GM23338 (cell line): ENCODE measurements around the gene ACP6. TPM values are rescaled to one million over a fixed set of nuclear protein-coding genes. Genes with fewer than 3 reads are reported as not detected.

Experiments used
- ATAC-seq: fragments of 200-7000 bp; cut with Tn5 transposase; 3 replicates; pipeline ENCODE4 v1.9.1; 2020
- DNase-seq: peaks from one replicate; pipeline ENCODE4 v3.0.0-alpha.2; 2015; ENCODE audit warnings: low spot score
- H2AFZ ChIP-seq: fragments of 200-600 bp; sonication (generic); 2 replicates; pipeline ENCODE4 v1.8.0; 2016; ENCODE audit warnings: antibody characterized with exemption, mild to moderate bottlenecking, moderate library complexity
- H3F3A ChIP-seq: fragments of 200-600 bp; sonication (generic); replicated peaks from 2 replicates; pipeline ENCODE4 v1.8.0; 2017; ENCODE audit warnings: antibody characterized with exemption, mixed run types, low read depth
- H3K27ac ChIP-seq: fragments of 200-600 bp; sonication (generic); 2 replicates; pipeline ENCODE4 v1.6.1; 2016; ENCODE audit warnings: low read depth
- H3K27me3 ChIP-seq: fragments of 200-600 bp; sonication (generic); 2 replicates; pipeline ENCODE4 v1.8.0; 2016; ENCODE audit warnings: mild to moderate bottlenecking, mixed run types, moderate library complexity; ENCODE audit not compliant: insufficient read depth
- H3K36me3 ChIP-seq: fragments of 200-600 bp; sonication (generic); 2 replicates; pipeline ENCODE4 v1.8.0; 2016; ENCODE audit warnings: mild to moderate bottlenecking; ENCODE audit not compliant: insufficient read depth
- H3K4me1 ChIP-seq: fragments of 200-600 bp; sonication (generic); 2 replicates; pipeline ENCODE4 v1.8.0; 2016; ENCODE audit warnings: mild to moderate bottlenecking, moderate library complexity; ENCODE audit not compliant: insufficient read depth
- H3K4me2 ChIP-seq: fragments of 200-600 bp; sonication (generic); 2 replicates; pipeline ENCODE4 v1.7.1; 2017; ENCODE audit warnings: mixed run types
- H3K4me3 ChIP-seq: fragments of 200-600 bp; sonication (generic); 2 replicates; pipeline ENCODE4 v1.6.1; 2016; ENCODE audit warnings: mixed run types
- H3K79me2 ChIP-seq: fragments of 200-600 bp; sonication (generic); replicated peaks from 2 replicates; pipeline ENCODE4 v1.8.0; 2017; ENCODE audit warnings: mild to moderate bottlenecking; ENCODE audit not compliant: insufficient read depth
- H3K9me2 ChIP-seq: fragments of 200-600 bp; sonication (generic); 2 replicates; pipeline ENCODE4 v1.8.0; 2017; ENCODE audit not compliant: insufficient read depth
- H4K20me1 ChIP-seq: fragments of 200-600 bp; sonication (generic); replicated peaks from 2 replicates; pipeline ENCODE4 v1.8.0; 2017; ENCODE audit warnings: mild to moderate bottlenecking; ENCODE audit not compliant: insufficient read depth
- H3K27ac Mint-ChIP-seq: 2 replicates; pipeline ENCODE4 v1.8.0; 2020; ENCODE audit warnings: inconsistent platforms, mild to moderate bottlenecking, moderate library complexity, mixed read lengths
- H3K27me3 Mint-ChIP-seq: 3 replicates; pipeline ENCODE4 v1.8.0; 2022; ENCODE audit warnings: low read depth, mild to moderate bottlenecking, moderate library complexity, mixed read lengths, inconsistent platforms; ENCODE audit not compliant: insufficient read depth, poor library complexity
- H3K36me3 Mint-ChIP-seq: 3 replicates; pipeline ENCODE4 v1.8.0; 2021; ENCODE audit warnings: low read depth, mild to moderate bottlenecking, inconsistent platforms, moderate library complexity, mixed read lengths
- H3K4me1 Mint-ChIP-seq: 3 replicates; pipeline ENCODE4 v1.8.0; 2020; ENCODE audit warnings: mild to moderate bottlenecking, inconsistent platforms, mixed read lengths
- H3K4me3 Mint-ChIP-seq: 3 replicates; pipeline ENCODE4 v1.8.0; 2021; ENCODE audit warnings: moderate library complexity, mild to moderate bottlenecking, inconsistent platforms, mixed read lengths
- H3K9me3 Mint-ChIP-seq: 3 replicates; pipeline ENCODE4 v1.8.0; 2020; ENCODE audit warnings: moderate library complexity, mild to moderate bottlenecking, inconsistent platforms, mixed read lengths
- ETS1 ChIP-seq: IDR thresholded peaks from 2 replicates; pipeline ENCODE4 v1.6.1; 2016; ENCODE audit warnings: antibody characterized with exemption
- EZH2 ChIP-seq: fragments of 200-600 bp; sonication (generic); IDR thresholded peaks from one replicate; pipeline ENCODE4 v1.8.0; 2017; ENCODE audit warnings: antibody characterized with exemption, mild to moderate bottlenecking, low read depth; ENCODE audit not compliant: unreplicated experiment
- JUNB ChIP-seq: IDR thresholded peaks from one replicate; pipeline ENCODE4 v1.6.1; 2016; ENCODE audit warnings: antibody characterized with exemption; ENCODE audit not compliant: unreplicated experiment
- NANOG ChIP-seq: IDR thresholded peaks from 2 replicates; pipeline ENCODE4 v1.6.1; 2016; ENCODE audit warnings: antibody characterized with exemption, borderline replicate concordance
- POLR2AphosphoS5 ChIP-seq: IDR thresholded peaks from 2 replicates; pipeline ENCODE4 v1.6.1; 2016; ENCODE audit warnings: antibody characterized with exemption, low read depth
- STAT1 ChIP-seq: IDR thresholded peaks from one replicate; pipeline ENCODE4 v1.6.1; 2016; ENCODE audit warnings: antibody characterized with exemption; ENCODE audit not compliant: unreplicated experiment
- ZNF114 ChIP-seq: fragments of 250-450 bp; sonication (Bioruptor Pico); IDR thresholded peaks from 2 replicates; pipeline ENCODE4 v1.5.0; 2020; ENCODE audit warnings: mild to moderate bottlenecking, moderate library complexity
- ZNF462 ChIP-seq: fragments of 250-450 bp; sonication (Bioruptor Pico); IDR thresholded peaks from 2 replicates; pipeline ENCODE4 v1.5.0; 2020; ENCODE audit warnings: mild to moderate bottlenecking, moderate library complexity
- polyA plus RNA-seq: library from polyadenylated mRNA; unstranded; fragments of >200 nt; fragmentation: Nextera tagmentation; extraction: Ambion mirVana; gene quantifications from 2 replicates; pipeline ENCODE4 v1.2.1, GENCODE V29; 2016
- total RNA-seq: library from RNA; depleted of rRNA; stranded (reverse); fragments of >200 nt; shearing (Covaris generic); gene quantifications from 2 replicates; pipeline ENCODE4 v1.2.3, GENCODE V29; 2014
- TF ChIP-seq, protein P1 (sequence below), 2 experiments: fragments of 200-600 bp in 1 of 2; sonication (generic) in 1 of 2; conservative IDR thresholded peaks; 2 replicates each; pipeline versions ENCODE4 v1.5.1 to v1.6.1; 2016 to 2017; ENCODE audit warnings: antibody characterized with exemption in 2 of 2, low read depth in 2 of 2, mild to moderate bottlenecking in 2 of 2, moderate library complexity in 1 of 2
- TF ChIP-seq, protein P2 (sequence below): IDR thresholded peaks from one replicate; pipeline ENCODE4 v1.6.1; 2018; ENCODE audit warnings: antibody characterized with exemption; ENCODE audit not compliant: unreplicated experiment

ACP6 gene
- total and polyA plus RNA-seq, 2 experiments from 2014 or later: 20.6 to 26.5 TPM

GRCh38 chr1:147635342-147635741 is 35.0 kb downstream of the ACP6 start (continued):
- TF ChIP-seq, protein P1, sequence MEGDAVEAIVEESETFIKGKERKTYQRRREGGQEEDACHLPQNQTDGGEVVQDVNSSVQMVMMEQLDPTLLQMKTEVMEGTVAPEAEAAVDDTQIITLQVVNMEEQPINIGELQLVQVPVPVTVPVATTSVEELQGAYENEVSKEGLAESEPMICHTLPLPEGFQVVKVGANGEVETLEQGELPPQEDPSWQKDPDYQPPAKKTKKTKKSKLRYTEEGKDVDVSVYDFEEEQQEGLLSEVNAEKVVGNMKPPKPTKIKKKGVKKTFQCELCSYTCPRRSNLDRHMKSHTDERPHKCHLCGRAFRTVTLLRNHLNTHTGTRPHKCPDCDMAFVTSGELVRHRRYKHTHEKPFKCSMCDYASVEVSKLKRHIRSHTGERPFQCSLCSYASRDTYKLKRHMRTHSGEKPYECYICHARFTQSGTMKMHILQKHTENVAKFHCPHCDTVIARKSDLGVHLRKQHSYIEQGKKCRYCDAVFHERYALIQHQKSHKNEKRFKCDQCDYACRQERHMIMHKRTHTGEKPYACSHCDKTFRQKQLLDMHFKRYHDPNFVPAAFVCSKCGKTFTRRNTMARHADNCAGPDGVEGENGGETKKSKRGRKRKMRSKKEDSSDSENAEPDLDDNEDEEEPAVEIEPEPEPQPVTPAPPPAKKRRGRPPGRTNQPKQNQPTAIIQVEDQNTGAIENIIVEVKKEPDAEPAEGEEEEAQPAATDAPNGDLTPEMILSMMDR (conservative IDR thresholded peaks at IDR 0.05; ENCODE audit: low read depth in 2 of 2): no peak
- TF ChIP-seq ZNF462 (CRISPR knock-in tag): no peak
- no peak for TF ChIP-seq EZH2

DNA sequence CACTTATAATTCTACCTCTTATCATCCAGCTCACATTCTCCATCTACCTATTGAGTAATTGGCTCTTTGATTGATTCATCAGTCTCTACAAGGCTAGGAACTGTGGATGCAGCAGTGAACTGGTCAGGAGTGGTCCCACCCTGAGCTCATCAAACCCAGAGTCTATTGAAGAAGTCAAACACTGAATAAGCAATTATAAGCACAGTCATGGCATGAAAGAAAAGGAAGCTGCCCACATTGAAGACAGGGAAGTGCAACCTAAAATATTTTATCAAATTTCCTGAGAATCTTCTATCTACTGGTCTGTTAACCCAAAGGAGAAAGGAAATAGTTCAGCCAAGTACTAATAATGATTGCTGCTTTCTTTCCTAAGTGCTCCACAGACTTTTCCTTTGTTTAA is 35.7 kb downstream of the ACP6 start:
- no peaks in the 10 kb centered on the region for H3K4me1 ChIP-seq
- H3K27me3 ChIP-seq: no peaks in the 10 kb centered on the region
- H3K9me2 ChIP-seq: no peaks in the 10 kb centered on the region
- H3K27ac Mint-ChIP-seq: no peak overlapping the region
- peaks cover 7% of the 10 kb centered on the region; the same call in 1 of the 2 replicates for H4K20me1 ChIP-seq
- no peaks in the 10 kb centered on the region for H3K4me1 Mint-ChIP-seq
- H3K27me3 Mint-ChIP-seq: no peaks in the 10 kb centered on the region
- H3K9me3 Mint-ChIP-seq: no peaks in the 10 kb centered on the region
- H3K79me2 ChIP-seq: no peaks in the 10 kb centered on the region
- H3K27ac ChIP-seq: no peak overlapping the region
- H3K36me3 ChIP-seq: no peaks in the 10 kb centered on the region
- no peak for DNase-seq
- ATAC-seq: no peak
- no peaks in the 10 kb centered on the region; the same call in 2 of the 3 replicates for H3K36me3 Mint-ChIP-seq
- no peak overlapping the region for H2AFZ ChIP-seq
- H3K4me2 ChIP-seq: no peak overlapping the region
- H3K4me3 ChIP-seq: no peak overlapping the region
- no peaks in the 10 kb centered on the region for H3F3A ChIP-seq
- H3K4me3 Mint-ChIP-seq: no peak overlapping the region
- no peak for TF ChIP-seq STAT1
- TF ChIP-seq JUNB: no peak
- TF ChIP-seq ZNF114 (CRISPR knock-in tag): no peak
- TF ChIP-seq NANOG: no peak
- TF ChIP-seq POLR2AphosphoS5: no peak
- TF ChIP-seq ETS1: no peak
- TF ChIP-seq, protein P1 (conservative IDR thresholded peaks at IDR 0.05; ENCODE audit: low read depth in 2 of 2): no peak
- TF ChIP-seq, protein P2, sequence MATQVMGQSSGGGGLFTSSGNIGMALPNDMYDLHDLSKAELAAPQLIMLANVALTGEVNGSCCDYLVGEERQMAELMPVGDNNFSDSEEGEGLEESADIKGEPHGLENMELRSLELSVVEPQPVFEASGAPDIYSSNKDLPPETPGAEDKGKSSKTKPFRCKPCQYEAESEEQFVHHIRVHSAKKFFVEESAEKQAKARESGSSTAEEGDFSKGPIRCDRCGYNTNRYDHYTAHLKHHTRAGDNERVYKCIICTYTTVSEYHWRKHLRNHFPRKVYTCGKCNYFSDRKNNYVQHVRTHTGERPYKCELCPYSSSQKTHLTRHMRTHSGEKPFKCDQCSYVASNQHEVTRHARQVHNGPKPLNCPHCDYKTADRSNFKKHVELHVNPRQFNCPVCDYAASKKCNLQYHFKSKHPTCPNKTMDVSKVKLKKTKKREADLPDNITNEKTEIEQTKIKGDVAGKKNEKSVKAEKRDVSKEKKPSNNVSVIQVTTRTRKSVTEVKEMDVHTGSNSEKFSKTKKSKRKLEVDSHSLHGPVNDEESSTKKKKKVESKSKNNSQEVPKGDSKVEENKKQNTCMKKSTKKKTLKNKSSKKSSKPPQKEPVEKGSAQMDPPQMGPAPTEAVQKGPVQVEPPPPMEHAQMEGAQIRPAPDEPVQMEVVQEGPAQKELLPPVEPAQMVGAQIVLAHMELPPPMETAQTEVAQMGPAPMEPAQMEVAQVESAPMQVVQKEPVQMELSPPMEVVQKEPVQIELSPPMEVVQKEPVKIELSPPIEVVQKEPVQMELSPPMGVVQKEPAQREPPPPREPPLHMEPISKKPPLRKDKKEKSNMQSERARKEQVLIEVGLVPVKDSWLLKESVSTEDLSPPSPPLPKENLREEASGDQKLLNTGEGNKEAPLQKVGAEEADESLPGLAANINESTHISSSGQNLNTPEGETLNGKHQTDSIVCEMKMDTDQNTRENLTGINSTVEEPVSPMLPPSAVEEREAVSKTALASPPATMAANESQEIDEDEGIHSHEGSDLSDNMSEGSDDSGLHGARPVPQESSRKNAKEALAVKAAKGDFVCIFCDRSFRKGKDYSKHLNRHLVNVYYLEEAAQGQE: no peak
- TF ChIP-seq EZH2: no peak
